Gastroesophageal sphincter (tissue), 4 donors: ENCODE data around the gene APOL3. TPM values are rescaled to one million over a fixed set of nuclear protein-coding genes. Genes with fewer than 3 reads are reported as not detected.
"Not testable (repeated sequence)": the region's sequence is repeated elsewhere in the genome, so short reads cannot be mapped to it uniquely, and the experiment has no call there.

Experiments
- ATAC-seq: fragments of 150-250 bp; one replicate; pipeline ENCODE4 v1.9.1; 2016; ENCODE audit warnings: mild to moderate bottlenecking, moderate library complexity
- H3K27ac ChIP-seq, 4 donors: fragments of 200-600 bp; sonication (generic) in 3 of 4; 1 replicate in 3 of 4; 2 replicates in 1 of 4; pipeline ENCODE4 v1.5.1; 2016 to 2019
- H3K27me3 ChIP-seq: fragments of 200-600 bp; sonication (generic); one replicate; pipeline ENCODE4 v1.5.1; 2019
- H3K36me3 ChIP-seq, 2 donors: fragments of 200-600 bp; sonication (generic); one replicate each; pipeline ENCODE4 v1.5.1; 2019; ENCODE audit warnings: control low read depth in 1 of 2
- H3K4me1 ChIP-seq, 3 donors: fragments of 200-600 bp; sonication (generic); 1 replicate in 2 of 3; 2 replicates in 1 of 3; pipeline ENCODE4 v1.5.1; 2016 to 2019; ENCODE audit warnings: control low read depth in 2 of 3
- H3K4me3 ChIP-seq, 2 donors: fragments of 200-600 bp; sonication (generic); one replicate each; pipeline ENCODE4 v1.5.1; 2019; ENCODE audit warnings: mild to moderate bottlenecking in 1 of 2, moderate library complexity in 1 of 2
- H3K9me3 ChIP-seq, 3 donors: fragments of 200-600 bp; sonication (generic); one replicate each; pipeline ENCODE4 v1.5.1; 2017 to 2019; ENCODE audit warnings: control low read depth in 2 of 3
- CTCF ChIP-seq, 4 experiments: fragments of 200-600 bp in 2 of 4; fragments of 450-650 bp in 2 of 4; sonication (generic) in 1 of 4; IDR thresholded peaks; one replicate each; pipeline ENCODE4 v1.5.1; 2017 to 2019; ENCODE audit warnings: antibody characterized with exemption in 4 of 4, mild to moderate bottlenecking in 2 of 4, moderate library complexity in 2 of 4
- EP300 ChIP-seq: sonication (generic); formaldehyde crosslinking; IDR thresholded peaks from one replicate; pipeline ENCODE4 v1.6.1; 2017; ENCODE audit warnings: antibody characterized with exemption, mild to moderate bottlenecking
- POLR2A ChIP-seq, 2 donors: fragments of 450-650 bp; IDR thresholded peaks; one replicate each; pipeline ENCODE4 v1.6.1; 2017; ENCODE audit warnings: antibody characterized with exemption in 2 of 2, mild to moderate bottlenecking in 2 of 2, moderate library complexity in 1 of 2
- POLR2AphosphoS5 ChIP-seq: sonication (generic); formaldehyde crosslinking; IDR thresholded peaks from one replicate; pipeline ENCODE4 v1.6.1; 2017; ENCODE audit warnings: antibody characterized with exemption
- WGBS, 2 donors: methylation state at CpG; one replicate each; pipeline ENCODE4 v1.1.5; 2018; ENCODE audit warnings: low coverage in 1 of 2; 5-methylcytosine and 5-hydroxymethylcytosine counted together
- total RNA-seq, 4 donors: library from RNA; depleted of rRNA; stranded (reverse); fragments of >200 nt; gene quantifications; one replicate each; pipeline ENCODE4 v1.1.0, GENCODE V29; 2016

The APOL3 gene
- total RNA-seq, 4 donors from 2014 or later, result 35.5 to 80.5 (median 41.6) TPM

GRCh38 chr22:36123673-36124630, 36.6 kb downstream of the APOL3 start:
- Histone ChIP-seq H3K36me3 (no peaks in the 10 kb centered on the region), H3K27ac (peak overlapping the region; percentile 47 to 91 (median 88)), H3K27me3 (no peaks in the 10 kb centered on the region), H3K4me3 (peak overlapping the region in 1 of 2 donors; percentile 41), H3K4me1 (peaks cover 0 to 14% (median 3%) of the 10 kb centered on the region in 3 donors), H3K9me3 (no peaks in the 10 kb centered on the region)
- ATAC-seq, result peak; percentile 98
- TF ChIP-seq POLR2A (IDR thresholded peaks at IDR 0.05) (no peak), EP300 (no peak), CTCF (IDR thresholded peaks at IDR 0.05) (peak in 3 of 4 experiments; percentile 95 to 99 (median 99)), POLR2AphosphoS5 (peak; percentile 83)
- 11 to 46% methylated on average over 11 to 16 of the region's 50 CpGs for WGBS, 2 donors

- WGBS, 2 donors, result 81 to 85% methylated on average over 6 of the region's 6 CpGs
- H3K27me3 ChIP-seq, H3K9me3 ChIP-seq, ATAC-seq, H3K4me3 ChIP-seq, H3K36me3 ChIP-seq, H3K27ac ChIP-seq: not testable (repeated sequence)
- peaks cover 0 to 14% (median 3%) of the 10 kb centered on the region in 3 donors for H3K4me1 ChIP-seq
Measured at GRCh38 chr22:36120621-36121351, 39.8 kb downstream of the APOL3 start.

- no peak for ATAC-seq
Measured at GRCh38 chr22:36117053-36117554, 43.5 kb downstream of the APOL3 start.

GRCh38 chr22:36116127-36116526, 44.4 kb downstream of the APOL3 start:
- no peak overlapping the region for H3K27ac ChIP-seq
- no peaks in the 10 kb centered on the region for H3K36me3 ChIP-seq
- no peak for TF ChIP-seq CTCF (IDR thresholded peaks at IDR 0.05)
- TF ChIP-seq EP300, result no peak
- no peak for TF ChIP-seq POLR2A (IDR thresholded peaks at IDR 0.05)
- TF ChIP-seq POLR2AphosphoS5, result no peak
- H3K4me1 ChIP-seq, result no peaks in the 10 kb centered on the region
- no peak for ATAC-seq
- no peak overlapping the region for H3K4me3 ChIP-seq
- no peaks in the 10 kb centered on the region for H3K9me3 ChIP-seq
- H3K27me3 ChIP-seq, result no peaks in the 10 kb centered on the region
- 64 to 80% methylated on average over 1 to 2 of the region's 2 CpGs for WGBS, 2 donors

More at GRCh38 chr22:36117053-36117554, 43.5 kb downstream of the APOL3 start:
- WGBS, 2 donors, result 88% methylated on average over 3 of the region's 9 CpGs; no CpG with 5 or more reads in 1 of the 2 donors
- no peaks in the 10 kb centered on the region for H3K4me1 ChIP-seq
- H3K36me3 ChIP-seq, result no peaks in the 10 kb centered on the region
- no peak overlapping the region for H3K27ac ChIP-seq
- TF ChIP-seq POLR2A (IDR thresholded peaks at IDR 0.05) (no peak), CTCF (IDR thresholded peaks at IDR 0.05) (no peak), POLR2AphosphoS5 (no peak), EP300 (no peak)
- H3K27me3 ChIP-seq, result no peaks in the 10 kb centered on the region
- H3K4me3 ChIP-seq, result no peak overlapping the region
- no peaks in the 10 kb centered on the region for H3K9me3 ChIP-seq

- no peaks in the 10 kb centered on the region for H3K27me3 ChIP-seq
- WGBS, 2 donors, result 80% methylated on average over 1 of the region's 1 CpG; no CpG with 5 or more reads in 1 of the 2 donors
Measured at GRCh38 chr22:36113121-36113520, 47.4 kb downstream of the APOL3 start.

More at GRCh38 chr22:36113121-36113520, 47.4 kb downstream of the APOL3 start:
- Histone ChIP-seq H3K4me1 (peaks cover 0 to 9% (median 0%) of the 10 kb centered on the region in 3 donors), H3K27ac (no peak overlapping the region), H3K36me3 (no peaks in the 10 kb centered on the region), H3K4me3 (no peak overlapping the region), H3K9me3 (no peaks in the 10 kb centered on the region)
- no peak for ATAC-seq
- TF ChIP-seq POLR2A (IDR thresholded peaks at IDR 0.05) (no peak), EP300 (no peak), CTCF (IDR thresholded peaks at IDR 0.05) (no peak), POLR2AphosphoS5 (no peak)
